Measurements from ENCODE around the gene FN1. TPM values are rescaled to one million over a fixed set of nuclear protein-coding genes. Genes with fewer than 3 reads are reported as not detected.

FN1 gene
- total RNA-seq, 4 donors from 2014 or later, result 89.1 to 312 (median 156) TPM

DNA sequence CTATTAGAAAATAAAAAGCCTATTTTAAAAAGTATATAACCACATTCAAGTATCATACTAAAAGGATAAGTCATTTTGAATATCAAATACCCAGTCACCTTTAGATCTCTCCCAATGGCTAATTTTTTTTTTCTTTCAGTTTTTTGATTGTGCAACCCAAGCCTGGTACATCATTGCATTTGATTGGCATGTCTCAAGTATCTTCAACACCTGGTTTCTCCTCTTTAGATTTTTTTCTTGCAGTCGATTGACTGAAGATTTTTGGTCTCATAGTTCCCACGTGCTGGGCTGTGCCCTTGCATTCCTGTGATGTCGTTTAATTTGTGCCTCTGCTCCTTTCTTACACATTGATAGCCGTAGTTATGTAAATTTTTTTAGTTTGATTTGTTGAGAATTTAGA lies 83.3 kb downstream of the FN1 start:
- intact Hi-C loops (cut with DNase I), result no loop called here
- DNase-seq, result no peak
- Histone ChIP-seq H3K9me3 (no peaks in the 10 kb centered on the region), H3K27me3 (no peaks in the 10 kb centered on the region), H3K4me1 (no peaks in the 10 kb centered on the region), H3K27ac (no peak overlapping the region), H3K4me3 (replicated peaks in 1 of 3) (no peak overlapping the region), H3K36me3 (peaks cover 0 to 14% of the 10 kb centered on the region in 2 donors)
- TF ChIP-seq POLR2A (IDR thresholded peaks at IDR 0.05), result no peak
- TF ChIP-seq, protein P1, sequence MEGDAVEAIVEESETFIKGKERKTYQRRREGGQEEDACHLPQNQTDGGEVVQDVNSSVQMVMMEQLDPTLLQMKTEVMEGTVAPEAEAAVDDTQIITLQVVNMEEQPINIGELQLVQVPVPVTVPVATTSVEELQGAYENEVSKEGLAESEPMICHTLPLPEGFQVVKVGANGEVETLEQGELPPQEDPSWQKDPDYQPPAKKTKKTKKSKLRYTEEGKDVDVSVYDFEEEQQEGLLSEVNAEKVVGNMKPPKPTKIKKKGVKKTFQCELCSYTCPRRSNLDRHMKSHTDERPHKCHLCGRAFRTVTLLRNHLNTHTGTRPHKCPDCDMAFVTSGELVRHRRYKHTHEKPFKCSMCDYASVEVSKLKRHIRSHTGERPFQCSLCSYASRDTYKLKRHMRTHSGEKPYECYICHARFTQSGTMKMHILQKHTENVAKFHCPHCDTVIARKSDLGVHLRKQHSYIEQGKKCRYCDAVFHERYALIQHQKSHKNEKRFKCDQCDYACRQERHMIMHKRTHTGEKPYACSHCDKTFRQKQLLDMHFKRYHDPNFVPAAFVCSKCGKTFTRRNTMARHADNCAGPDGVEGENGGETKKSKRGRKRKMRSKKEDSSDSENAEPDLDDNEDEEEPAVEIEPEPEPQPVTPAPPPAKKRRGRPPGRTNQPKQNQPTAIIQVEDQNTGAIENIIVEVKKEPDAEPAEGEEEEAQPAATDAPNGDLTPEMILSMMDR (IDR thresholded peaks at IDR 0.05), result no peak
- WGBS, 2 donors, result 40 to 58% methylated on average over 4 of the region's 4 CpGs

DNA sequence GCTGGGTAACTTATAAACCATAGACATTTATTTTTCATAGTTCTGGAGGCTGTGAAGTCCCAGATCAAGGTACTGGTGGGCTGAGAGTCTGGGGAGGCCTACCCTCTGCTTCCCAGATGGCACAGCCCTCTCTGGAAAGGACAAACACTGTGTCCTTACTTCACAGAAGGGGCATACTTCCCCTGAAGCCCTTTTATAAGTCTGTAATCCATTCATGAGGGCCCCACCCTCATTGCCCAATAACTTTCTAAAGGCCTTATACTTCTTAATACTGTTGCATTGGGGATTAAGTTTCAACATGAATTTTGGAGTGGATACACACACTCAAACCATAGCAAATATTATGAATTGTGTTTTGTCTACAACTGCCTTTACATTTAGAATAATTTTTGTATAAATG lies 88.0 kb downstream of the FN1 start:
- no peak overlapping the region for H3K4me3 ChIP-seq (replicated peaks in 1 of 3)
- peaks cover 22 to 38% of the 10 kb centered on the region in 2 donors for H3K36me3 ChIP-seq
- intact Hi-C loops (cut with DNase I), result no loop called here
- no peak for TF ChIP-seq POLR2A (IDR thresholded peaks at IDR 0.05)
- TF ChIP-seq, protein P1 (IDR thresholded peaks at IDR 0.05), result no peak
- no peaks in the 10 kb centered on the region for H3K27me3 ChIP-seq
- DNase-seq, result no peak
- H3K4me1 ChIP-seq, result no peaks in the 10 kb centered on the region
- H3K27ac ChIP-seq, result no peak overlapping the region
- no peaks in the 10 kb centered on the region for H3K9me3 ChIP-seq

DNA sequence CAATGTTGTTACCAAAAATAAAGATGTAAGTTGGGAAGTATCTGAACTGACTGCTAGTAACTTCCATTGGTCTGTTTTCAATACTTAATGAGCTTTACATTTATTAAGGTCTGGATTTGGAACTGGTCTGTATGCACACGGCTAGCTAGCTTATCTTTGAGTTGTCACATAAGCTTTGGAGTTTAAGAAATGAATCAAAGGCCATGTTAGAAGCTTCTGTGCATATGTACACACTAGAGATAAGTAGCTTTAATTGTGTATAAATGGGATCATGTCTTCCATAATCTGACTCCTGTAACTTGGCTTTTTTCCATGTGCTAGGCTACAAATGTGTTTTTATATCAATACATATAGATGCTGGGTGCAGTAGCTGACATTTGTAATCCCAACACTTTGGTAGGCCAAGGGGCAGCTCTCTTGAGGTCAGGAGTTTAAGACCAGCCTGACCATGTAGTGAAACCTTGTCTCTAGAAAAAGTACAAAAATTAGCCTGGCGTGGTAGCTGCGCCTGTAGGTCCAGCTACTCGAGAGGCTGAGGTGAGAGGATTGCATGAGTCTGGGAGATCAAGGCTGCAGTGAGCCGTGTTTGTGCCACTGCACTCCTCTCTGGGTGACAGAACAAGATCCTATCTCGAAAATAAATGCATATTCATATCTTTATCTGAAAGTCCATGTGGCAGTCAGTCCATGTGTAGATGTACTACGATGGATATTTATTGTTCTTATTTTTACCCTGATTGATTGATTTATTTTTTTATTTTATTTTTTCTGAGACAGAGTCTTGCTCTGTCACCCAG lies 96.8 kb downstream of the FN1 start:
- peaks cover 11 to 18% of the 10 kb centered on the region in 2 donors for H3K36me3 ChIP-seq
- DNase-seq, result no peak
- no peaks in the 10 kb centered on the region for H3K9me3 ChIP-seq
- 96% methylated on average over 7 of the region's 7 CpGs for WGBS, 2 donors
- H3K27ac ChIP-seq, result no peak overlapping the region
- TF ChIP-seq, protein P1 (IDR thresholded peaks at IDR 0.05), result no peak
- TF ChIP-seq POLR2A (IDR thresholded peaks at IDR 0.05), result no peak
- no peak overlapping the region for H3K4me3 ChIP-seq (replicated peaks in 1 of 3)
- H3K27me3 ChIP-seq, result no peaks in the 10 kb centered on the region
- no peaks in the 10 kb centered on the region for H3K4me1 ChIP-seq
- intact Hi-C loops (cut with DNase I), result no loop called here

DNA sequence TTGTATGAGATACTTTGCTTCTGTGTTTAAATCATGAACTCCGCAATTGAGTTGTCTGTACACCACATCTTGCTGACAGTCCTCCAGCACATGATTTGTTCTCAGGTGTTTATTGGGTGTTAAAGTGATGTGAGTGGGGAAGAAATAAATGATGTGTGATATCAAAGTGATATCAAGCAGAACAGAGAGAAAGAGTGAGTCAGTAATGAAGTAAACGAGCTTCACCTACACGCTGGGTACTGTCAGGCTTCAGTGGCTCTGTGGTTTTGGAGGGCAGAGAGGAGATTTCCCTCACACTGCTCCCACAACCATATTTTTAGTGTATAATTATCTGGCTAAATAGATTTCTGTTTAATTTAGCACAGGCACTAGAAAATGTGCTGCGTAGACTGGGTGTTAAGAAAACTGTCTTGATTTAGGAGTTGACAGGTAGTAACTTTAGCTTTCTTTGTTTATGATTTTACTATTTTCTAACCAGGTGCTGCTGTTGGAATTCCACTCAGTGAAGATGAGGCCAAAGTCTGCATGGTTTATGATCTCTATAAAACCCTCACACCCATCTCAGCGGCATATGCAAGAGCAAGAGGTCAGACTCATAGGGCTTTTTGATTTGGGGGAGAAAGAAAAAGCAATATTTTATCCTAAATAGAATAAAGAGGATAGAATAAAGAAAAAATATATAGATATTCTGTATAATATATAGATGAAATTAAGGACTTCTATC lies 102.8 kb downstream of the FN1 start:
- Histone ChIP-seq H3K4me3 (replicated peaks in 1 of 3) (no peak overlapping the region), H3K27me3 (no peaks in the 10 kb centered on the region), H3K36me3 (peaks cover 12% of the 10 kb centered on the region in 2 donors), H3K27ac (no peak overlapping the region), H3K9me3 (no peaks in the 10 kb centered on the region), H3K4me1 (no peaks in the 10 kb centered on the region)
- no peak for TF ChIP-seq POLR2A (IDR thresholded peaks at IDR 0.05)
- TF ChIP-seq, protein P1 (IDR thresholded peaks at IDR 0.05), result no peak
- intact Hi-C loops (cut with DNase I), result no loop called here
- WGBS, 2 donors, result 90 to 92% methylated on average over 5 of the region's 5 CpGs
- DNase-seq, result no peak

DNA sequence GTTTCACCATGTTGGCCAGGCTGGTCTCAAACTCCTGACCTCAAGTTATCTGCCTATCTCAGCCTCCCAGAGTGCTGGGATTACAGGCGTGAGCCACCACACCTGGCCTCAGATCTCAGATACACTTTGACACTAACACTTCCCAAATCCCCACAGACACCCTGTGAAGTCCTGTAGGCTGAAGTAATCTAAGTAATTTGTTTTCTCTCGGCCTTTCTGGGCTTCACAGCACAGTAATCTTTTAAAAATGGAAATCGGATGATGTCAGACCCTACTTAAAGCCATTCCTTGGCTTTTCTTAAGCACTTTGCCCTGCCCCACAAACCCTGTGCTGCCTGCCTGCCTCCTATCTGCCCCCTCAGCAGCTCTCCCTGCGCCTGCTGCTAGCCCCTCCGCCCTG lies 107.8 kb downstream of the FN1 start:
- intact Hi-C loops (cut with DNase I), result no loop called here
- H3K4me1 ChIP-seq, result no peaks in the 10 kb centered on the region
- H3K36me3 ChIP-seq, result peaks cover 7 to 15% of the 10 kb centered on the region in 2 donors
- no peaks in the 10 kb centered on the region for H3K27me3 ChIP-seq
- no peak for TF ChIP-seq POLR2A (IDR thresholded peaks at IDR 0.05)
- TF ChIP-seq, protein P1 (IDR thresholded peaks at IDR 0.05), result no peak
- DNase-seq, result no peak
- no peak overlapping the region for H3K27ac ChIP-seq
- H3K9me3 ChIP-seq, result no peaks in the 10 kb centered on the region
- WGBS, 2 donors, result 92 to 94% methylated on average over 5 of the region's 5 CpGs
- no peak overlapping the region for H3K4me3 ChIP-seq (replicated peaks in 1 of 3)

Data from thyroid gland (tissue), 4 donors.